GM06990 (cell line): Measurements from ENCODE around the gene COL4A1.

ENCODE experiments used
- DNase-seq: peaks from one replicate; pipeline ENCODE4 v3.0.0-alpha.2; 2011; ENCODE audit not compliant: insufficient read length; ENCODE audit errors: extremely low read depth
- H3K27me3 ChIP-seq: replicated peaks from 2 replicates; pipeline ENCODE4 v1.6.0; 2011; ENCODE audit warnings: low read length; ENCODE audit not compliant: control insufficient read depth, insufficient read depth
- H3K36me3 ChIP-seq: 2 replicates; pipeline ENCODE4 v1.5.1; 2011; ENCODE audit warnings: low read length; ENCODE audit not compliant: control insufficient read depth, insufficient read depth
- H3K4me3 ChIP-seq: replicated peaks from 2 replicates; pipeline ENCODE4 v1.5.1; 2011; ENCODE audit warnings: low read depth, mild to moderate bottlenecking, control low read depth, low read length
- TF ChIP-seq, protein P1 (sequence below): IDR thresholded peaks from 2 replicates; pipeline ENCODE4 v1.5.1; 2011; ENCODE audit warnings: low read length, control low read depth, mild to moderate bottlenecking, inconsistent platforms; ENCODE audit not compliant: insufficient read depth, poor library complexity, severe bottlenecking

Gene COL4A1

DNA sequence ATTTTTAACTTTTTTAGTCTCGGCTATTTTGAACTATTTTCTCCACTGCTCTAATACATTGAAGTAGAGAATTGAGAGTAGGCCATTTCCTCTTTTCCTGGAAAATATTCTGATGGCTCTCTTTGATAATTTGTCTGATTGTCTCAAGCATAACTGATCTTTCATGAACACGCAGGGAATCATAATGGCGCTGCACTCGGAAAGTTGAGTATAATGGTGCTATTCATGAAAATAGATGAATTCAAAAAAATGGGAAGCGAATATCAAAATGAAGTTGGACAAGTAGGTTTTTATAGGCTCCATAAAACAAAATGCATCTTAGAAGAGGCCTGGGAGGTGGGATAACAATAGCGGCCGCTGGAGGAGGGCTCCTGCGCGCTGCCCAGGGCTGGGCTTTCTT lies 29.2 kb upstream of the COL4A1 start:
- no peaks in the 10 kb centered on the region for H3K36me3 ChIP-seq
- H3K27me3 ChIP-seq: no peaks in the 10 kb centered on the region
- no peak for DNase-seq
- TF ChIP-seq, protein P1, sequence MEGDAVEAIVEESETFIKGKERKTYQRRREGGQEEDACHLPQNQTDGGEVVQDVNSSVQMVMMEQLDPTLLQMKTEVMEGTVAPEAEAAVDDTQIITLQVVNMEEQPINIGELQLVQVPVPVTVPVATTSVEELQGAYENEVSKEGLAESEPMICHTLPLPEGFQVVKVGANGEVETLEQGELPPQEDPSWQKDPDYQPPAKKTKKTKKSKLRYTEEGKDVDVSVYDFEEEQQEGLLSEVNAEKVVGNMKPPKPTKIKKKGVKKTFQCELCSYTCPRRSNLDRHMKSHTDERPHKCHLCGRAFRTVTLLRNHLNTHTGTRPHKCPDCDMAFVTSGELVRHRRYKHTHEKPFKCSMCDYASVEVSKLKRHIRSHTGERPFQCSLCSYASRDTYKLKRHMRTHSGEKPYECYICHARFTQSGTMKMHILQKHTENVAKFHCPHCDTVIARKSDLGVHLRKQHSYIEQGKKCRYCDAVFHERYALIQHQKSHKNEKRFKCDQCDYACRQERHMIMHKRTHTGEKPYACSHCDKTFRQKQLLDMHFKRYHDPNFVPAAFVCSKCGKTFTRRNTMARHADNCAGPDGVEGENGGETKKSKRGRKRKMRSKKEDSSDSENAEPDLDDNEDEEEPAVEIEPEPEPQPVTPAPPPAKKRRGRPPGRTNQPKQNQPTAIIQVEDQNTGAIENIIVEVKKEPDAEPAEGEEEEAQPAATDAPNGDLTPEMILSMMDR: no peak
- H3K4me3 ChIP-seq: no peak overlapping the region

DNA sequence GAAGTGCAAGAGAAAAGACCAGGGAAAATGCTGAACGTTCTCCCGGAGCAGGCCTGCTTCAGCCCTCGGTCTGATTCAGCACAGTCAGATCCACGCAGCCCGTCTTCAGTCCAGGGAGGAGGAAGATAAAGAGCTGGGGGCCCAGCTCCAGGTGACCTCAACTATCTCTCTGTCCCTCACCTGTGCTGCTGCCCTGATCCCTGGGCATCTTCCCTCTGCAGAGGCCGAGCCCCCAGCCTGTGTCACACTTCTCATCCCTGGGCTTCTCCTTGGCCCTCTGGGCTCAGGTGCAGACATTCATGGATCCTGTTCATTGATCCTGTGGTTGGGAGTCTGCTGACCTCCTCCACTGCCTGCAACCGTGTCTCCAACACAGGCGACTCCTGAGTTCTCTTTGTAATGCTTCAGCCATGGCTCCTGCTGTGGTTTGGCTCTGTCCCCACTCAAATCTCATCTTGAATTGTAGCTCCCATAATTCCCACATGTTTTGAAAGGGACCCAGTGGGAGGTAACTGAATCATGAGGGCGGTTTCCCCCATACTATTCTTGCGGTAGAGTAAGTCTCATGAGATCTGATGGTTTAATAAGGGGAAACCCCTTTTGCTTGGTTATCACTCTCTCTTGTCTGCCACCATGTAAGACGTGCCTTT lies 28.0 kb upstream of the COL4A1 start:
- H3K36me3 ChIP-seq: no peaks in the 10 kb centered on the region
- no peak overlapping the region for H3K4me3 ChIP-seq
- no peak for DNase-seq
- H3K27me3 ChIP-seq: no peaks in the 10 kb centered on the region
- TF ChIP-seq, protein P1: no peak

DNA sequence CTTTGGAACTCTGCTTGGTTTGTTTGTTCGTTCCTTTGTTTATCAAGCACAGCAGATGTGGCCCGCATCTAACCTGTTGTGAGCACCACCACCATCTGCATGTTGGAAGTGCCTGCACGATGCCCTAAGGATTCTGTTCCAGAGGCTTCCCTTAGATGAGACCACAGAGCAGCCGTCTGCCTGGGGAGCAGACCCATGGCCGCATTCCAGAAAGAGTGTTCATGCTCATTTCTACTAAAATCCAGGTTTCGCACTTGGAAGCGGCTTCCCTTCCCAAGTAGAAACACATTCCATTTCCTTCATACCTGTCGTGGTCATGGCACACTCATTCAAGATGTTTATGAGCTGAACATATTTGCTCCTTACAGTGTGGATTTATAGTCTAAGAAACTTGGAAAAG lies 27.3 kb upstream of the COL4A1 start:
- DNase-seq: no peak
- H3K36me3 ChIP-seq: no peaks in the 10 kb centered on the region
- no peaks in the 10 kb centered on the region for H3K27me3 ChIP-seq
- TF ChIP-seq, protein P1: no peak
- H3K4me3 ChIP-seq: no peak overlapping the region

DNA sequence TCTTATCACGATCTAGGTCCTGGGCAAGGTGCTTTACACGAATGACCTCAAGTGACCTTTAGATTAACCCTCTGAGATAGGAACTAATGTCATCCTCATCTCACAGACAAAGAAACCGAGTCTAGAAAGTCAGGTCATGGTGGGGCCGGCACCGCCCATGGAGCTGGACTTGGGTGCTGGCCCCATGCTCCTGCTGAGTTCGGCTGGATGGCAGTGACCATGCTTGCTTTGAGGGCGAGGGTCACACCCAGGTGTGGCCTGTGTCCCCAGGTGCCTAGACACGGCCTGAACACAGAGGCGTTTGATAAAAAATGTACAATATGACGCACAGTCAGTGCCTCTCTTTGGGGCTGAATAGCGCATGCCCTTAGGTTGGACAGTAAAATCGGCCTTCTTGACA lies 26.9 kb upstream of the COL4A1 start:
- TF ChIP-seq, protein P1: no peak
- Histone ChIP-seq H3K36me3 (no peaks in the 10 kb centered on the region), H3K4me3 (no peak overlapping the region), H3K27me3 (no peaks in the 10 kb centered on the region)
- DNase-seq: no peak

DNA sequence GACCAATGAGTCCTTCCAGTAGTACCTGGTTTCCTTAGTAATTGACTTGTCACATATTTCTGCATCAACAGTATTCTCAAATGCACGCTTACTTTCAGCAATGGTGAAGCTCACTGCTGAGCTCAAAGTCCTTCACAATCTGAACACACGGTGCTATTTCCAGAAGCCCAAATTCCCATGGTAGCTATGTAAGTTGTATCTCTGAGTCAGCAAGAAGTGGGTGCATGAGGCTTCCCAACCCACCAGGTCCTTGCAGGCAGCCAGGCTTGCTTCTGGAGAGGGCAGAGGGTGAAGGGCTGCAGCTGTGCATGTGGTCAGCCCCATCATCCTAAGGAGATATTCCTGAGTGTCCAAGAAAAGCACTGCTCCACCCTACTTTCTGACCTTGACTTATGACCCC lies 25.8 kb upstream of the COL4A1 start:
- H3K4me3 ChIP-seq: no peak overlapping the region
- H3K36me3 ChIP-seq: no peaks in the 10 kb centered on the region
- H3K27me3 ChIP-seq: no peaks in the 10 kb centered on the region
- TF ChIP-seq, protein P1: no peak
- DNase-seq: no peak

DNA sequence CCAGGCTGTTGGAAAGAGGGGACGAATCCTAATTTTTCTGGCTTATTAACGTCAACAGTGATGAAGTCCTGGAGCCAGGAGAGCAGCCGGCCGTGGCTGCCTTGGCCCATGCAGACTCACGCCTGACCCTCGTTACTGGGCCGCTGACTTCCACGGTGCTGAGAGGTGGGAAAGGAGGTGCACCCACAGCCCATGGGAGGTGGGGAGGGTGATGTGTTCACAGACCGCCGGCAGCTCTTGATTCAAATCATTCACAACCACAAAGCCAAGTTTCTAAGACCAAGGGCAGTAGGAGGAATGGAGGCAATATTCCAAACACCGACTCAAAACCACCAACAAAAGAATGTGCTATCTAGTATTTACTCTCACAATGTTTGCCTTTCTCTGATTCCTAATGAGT lies 24.4 kb upstream of the COL4A1 start:
- DNase-seq: no peak
- H3K27me3 ChIP-seq: no peaks in the 10 kb centered on the region
- TF ChIP-seq, protein P1: no peak
- no peak overlapping the region for H3K4me3 ChIP-seq
- H3K36me3 ChIP-seq: no peaks in the 10 kb centered on the region
